Superior temporal gyrus (tissue), 1 donor: ENCODE measurements around the gene FAM174B.
"Not testable (repeated sequence)": the region's sequence is repeated elsewhere in the genome, so short reads cannot be mapped to it uniquely, and the experiment has no call there.

Experiments
- DNase-seq: peaks from one replicate; pipeline ENCODE4 v3.0.0-alpha.2; 2016; ENCODE audit errors: extremely low spot score

The FAM174B gene

GRCh38 chr15:92617549-92618520 lies 37.7 kb downstream of the FAM174B start:
- no peak for DNase-seq

GRCh38 chr15:92616621-92617548 lies 38.7 kb downstream of the FAM174B start:
- no peak for DNase-seq

- DNase-seq, result no peak
Measured at GRCh38 chr15:92614791-92615785, 40.5 kb downstream of the FAM174B start.

- DNase-seq, result no peak
Measured at GRCh38 chr15:92614301-92614700, 41.3 kb downstream of the FAM174B start.

- DNase-seq, result no peak
Measured at GRCh38 chr15:92613841-92614240, 41.7 kb downstream of the FAM174B start.

- DNase-seq, result no peak
Measured at GRCh38 chr15:92612891-92613290, 42.7 kb downstream of the FAM174B start.

- peak; percentile 37 for DNase-seq
Measured at GRCh38 chr15:92611995-92612745, 43.4 kb downstream of the FAM174B start.

- no peak for DNase-seq
Measured at GRCh38 chr15:92611150-92611549, 44.4 kb downstream of the FAM174B start.

- no peak for DNase-seq
Measured at GRCh38 chr15:92610101-92610520, 45.5 kb downstream of the FAM174B start.

GRCh38 chr15:92608866-92609700 lies 46.5 kb downstream of the FAM174B start:
- DNase-seq, result no peak

GRCh38 chr15:92606836-92607150 lies 48.8 kb downstream of the FAM174B start:
- not testable (repeated sequence) for DNase-seq

- no peak for DNase-seq
Measured at GRCh38 chr15:92606126-92606835, 49.3 kb downstream of the FAM174B start.

- no peak for DNase-seq
Measured at GRCh38 chr15:92605225-92605944, 50.2 kb downstream of the FAM174B start.

GRCh38 chr15:92603743-92604470 lies 51.7 kb downstream of the FAM174B start:
- DNase-seq, result no peak

- DNase-seq, result no peak
Measured at GRCh38 chr15:92603278-92603677, 52.3 kb downstream of the FAM174B start.

GRCh38 chr15:92602267-92602593 lies 53.3 kb downstream of the FAM174B start:
- DNase-seq, result no peak

GRCh38 chr15:92601592-92602266 lies 53.8 kb downstream of the FAM174B start:
- no peak for DNase-seq
